IMR-90 (cell line): Measurements from ENCODE around the gene FAM76B. TPM values are rescaled to one million over a fixed set of nuclear protein-coding genes. Genes with fewer than 3 reads are reported as not detected.

ENCODE experiments used
- ATAC-seq: fragments of 200-7000 bp; cut with Tn5 transposase; 2 replicates; pipeline ENCODE4 v1.9.1; 2020; ENCODE audit warnings: low read depth, mild to moderate bottlenecking, moderate library complexity
- BruUV-seq: library from RNA; stranded (reverse); fragments of 400-500 nt; replicated peaks from 2 replicates; lab custom pipeline; 2021; lab: Mats Ljungman, UMichigan
- CTCF ChIA-PET: fragments of 300-600 bp; formaldehyde crosslinking; extraction: SDS; loops from one replicate; lab custom pipeline; 2021; ENCODE audit warnings: antibody characterized with exemption; lab: Yijun Ruan, JAX
- POLR2A ChIA-PET: fragments of 300-600 bp; sonication (Branson Sonifier 250); formaldehyde crosslinking; loops from one replicate; lab custom pipeline; 2022; ENCODE audit warnings: antibody characterized with exemption; ENCODE audit not compliant: unreplicated experiment; lab: Charles Lee
- DNase-seq: peaks from one replicate; pipeline ENCODE4 v3.0.0; 2013
- H2AFZ ChIP-seq: replicated peaks from 2 replicates; pipeline ENCODE3; 2013; ENCODE audit warnings: low read length, mild to moderate bottlenecking; ENCODE audit not compliant: poor library complexity
- H2AK5ac ChIP-seq: 2 replicates; pipeline ENCODE4 v1.6.1; 2013; ENCODE audit warnings: low read depth, low read length, inconsistent platforms
- H2AK9ac ChIP-seq: replicated peaks from 2 replicates; pipeline ENCODE3; 2013; ENCODE audit warnings: mild to moderate bottlenecking, low read depth, low read length, moderate library complexity; ENCODE audit not compliant: poor library complexity
- H2BK120ac ChIP-seq: 2 replicates; pipeline ENCODE4 v1.6.1; 2013; ENCODE audit warnings: low read depth, low read length, inconsistent platforms
- H2BK15ac ChIP-seq: 3 replicates; pipeline ENCODE4 v1.6.1; 2013; ENCODE audit warnings: low read depth, low read length, inconsistent platforms
- H2BK20ac ChIP-seq: 2 replicates; pipeline ENCODE4 v1.6.1; 2013; ENCODE audit warnings: low read depth, mild to moderate bottlenecking, inconsistent platforms, low read length, moderate library complexity
- H2BK5ac ChIP-seq: 2 replicates; pipeline ENCODE4 v1.6.1; 2013; ENCODE audit warnings: mild to moderate bottlenecking, low read depth, low read length, inconsistent platforms; ENCODE audit not compliant: poor library complexity, severe bottlenecking
- H3K14ac ChIP-seq: replicated peaks from 2 replicates; pipeline ENCODE4 v1.6.1; 2013; ENCODE audit warnings: low read depth, low read length, inconsistent platforms
- H3K18ac ChIP-seq: 2 replicates; pipeline ENCODE4 v1.6.1; 2013; ENCODE audit warnings: low read depth, low read length, control low read depth
- H3K23ac ChIP-seq: 2 replicates; pipeline ENCODE4 v1.6.1; 2013; ENCODE audit warnings: low read depth, low read length, inconsistent platforms
- H3K27ac ChIP-seq: 2 replicates; pipeline ENCODE4 v1.5.1; 2013; ENCODE audit warnings: mild to moderate bottlenecking, control low read depth, low read length; ENCODE audit not compliant: insufficient read depth
- H3K27me3 ChIP-seq: 2 replicates; pipeline ENCODE4 v1.6.1; 2013; ENCODE audit warnings: low read length; ENCODE audit not compliant: control insufficient read depth, insufficient read depth
- H3K36me3 ChIP-seq: 2 replicates; pipeline ENCODE4 v1.6.1; 2013; ENCODE audit warnings: low read length, mixed read lengths; ENCODE audit not compliant: control insufficient read depth, insufficient read depth
- H3K4ac ChIP-seq: 2 replicates; pipeline ENCODE4 v1.6.1; 2013; ENCODE audit warnings: low read depth, low read length, inconsistent platforms
- H3K4me1 ChIP-seq: 2 replicates; pipeline ENCODE4 v1.6.1; 2013; ENCODE audit warnings: low read length, mixed read lengths; ENCODE audit not compliant: control insufficient read depth, insufficient read depth
- H3K4me2 ChIP-seq: 2 replicates; pipeline ENCODE4 v1.6.1; 2013; ENCODE audit warnings: low read depth, mild to moderate bottlenecking, control low read depth, low read length, moderate library complexity
- H3K4me3 ChIP-seq: 2 replicates; pipeline ENCODE4 v1.5.1; 2013; ENCODE audit warnings: low read depth, mild to moderate bottlenecking, control low read depth, low read length, moderate library complexity; ENCODE audit not compliant: insufficient read depth
- H3K56ac ChIP-seq: 2 replicates; pipeline ENCODE4 v1.6.1; 2013; ENCODE audit warnings: low read length, inconsistent platforms; ENCODE audit not compliant: insufficient read depth; ENCODE audit errors: extremely low read depth
- H3K79me1 ChIP-seq, 2 experiments: 2 replicates each; pipeline ENCODE4 v1.6.1; 2013; ENCODE audit warnings: low read length in 2 of 2, inconsistent platforms in 1 of 2, low read depth in 1 of 2
- H3K9ac ChIP-seq: 2 replicates; pipeline ENCODE4 v1.6.1; 2013; ENCODE audit warnings: low read depth, low read length, control low read depth
- H3K9me1 ChIP-seq: 2 replicates; pipeline ENCODE4 v1.6.1; 2013; ENCODE audit warnings: low read length, inconsistent platforms; ENCODE audit not compliant: insufficient read depth
- H3K9me3 ChIP-seq: 2 replicates; pipeline ENCODE4 v1.6.1; 2013; ENCODE audit warnings: low read length; ENCODE audit not compliant: control insufficient read depth, insufficient read depth
- H4K20me1 ChIP-seq: 2 replicates; pipeline ENCODE4 v1.6.1; 2013; ENCODE audit warnings: low read length, inconsistent platforms; ENCODE audit not compliant: insufficient read depth
- H4K5ac ChIP-seq: 2 replicates; pipeline ENCODE4 v1.6.1; 2013; ENCODE audit warnings: mild to moderate bottlenecking, low read depth, low read length, control low read depth
- H4K8ac ChIP-seq, 2 experiments: 2 replicates each; pipeline ENCODE4 v1.6.1; 2013; ENCODE audit warnings: low read depth in 2 of 2, low read length in 2 of 2, control low read depth in 1 of 2, inconsistent platforms in 1 of 2
- H4K91ac ChIP-seq: 2 replicates; pipeline ENCODE4 v1.6.1; 2013; ENCODE audit warnings: low read depth, low read length, inconsistent platforms; ENCODE audit not compliant: insufficient read depth
- MAFK ChIP-seq: IDR thresholded peaks from 2 replicates; pipeline ENCODE4 v1.6.1; 2012; ENCODE audit warnings: low read depth, low read length, improper control_type of control experiment
- NFE2L2 ChIP-seq: fragments of 150-350 bp; IDR thresholded peaks from 2 replicates; pipeline ENCODE4 v1.6.1; 2016; ENCODE audit warnings: low read depth, mild to moderate bottlenecking, low read length
- POLR2A ChIP-seq: IDR thresholded peaks from 2 replicates; pipeline ENCODE4 v1.6.1; 2012; ENCODE audit warnings: mild to moderate bottlenecking, low read depth, low read length
- RCOR1 ChIP-seq: IDR thresholded peaks from 2 replicates; pipeline ENCODE4 v1.6.1; 2012; ENCODE audit warnings: mild to moderate bottlenecking, low read length, improper control_type of control experiment; ENCODE audit not compliant: insufficient replicate concordance
- WGBS, 2 experiments: methylation state at CpG; one replicate each; pipeline versions ENCODE4 v1.1.5 to v1.1.7; 2013; ENCODE audit warnings: missing lambda C conversion rate in 2 of 2; ENCODE audit not compliant: insufficient read length in 1 of 2; ENCODE audit errors: extremely low coverage in 2 of 2; 5-methylcytosine and 5-hydroxymethylcytosine counted together
- dilution Hi-C: fragments of 300-500 bp; cut with HindIII; formaldehyde crosslinking; loops from one replicate; pipeline ENCODE4 v1.14.3; 2018; ENCODE audit warnings: low sequenced_read_pairs; ENCODE audit not compliant: unreplicated experiment
- in situ Hi-C: fragments of 300-500 bp; cut with MboI; formaldehyde crosslinking; loops from 3 replicates; pipeline ENCODE4 v1.14.3; 2019; ENCODE audit warnings: low sequenced_read_pairs, inconsistent platforms, mixed read lengths
- intact Hi-C: fragments of 100-400 bp; cut with micrococcal nuclease; formaldehyde crosslinking; loops from 2 replicates; pipeline ENCODE4 v1.10.0; 2022
- polyA plus RNA-seq, 3 experiments: library from polyadenylated mRNA; depleted of rRNA; stranded (reverse); fragments of >200 nt; gene quantifications; 2 replicates each; pipeline ENCODE4 v1.2.3, GENCODE V29; 2012; ENCODE audit warnings: low replicate concordance in 1 of 3
- total RNA-seq: library from RNA; depleted of rRNA; stranded (reverse); fragments of >200 nt; gene quantifications from 2 replicates; pipeline ENCODE4 v1.2.3, GENCODE V29; 2012

Gene FAM76B
- total and polyA plus RNA-seq, 2 of the 4 experiments (the other 2 are of a cell fraction): 12.7 to 14.3 TPM

GRCh38 chr11:95833378-95833777 lies 43.8 kb upstream of the FAM76B start:
- Histone ChIP-seq H2BK15ac (peak overlapping the region; percentile 6; the same call in 1 of the 3 replicates), H3K4ac (0 out of 2 replicates have a peak overlapping the region, but pooled peaks have one; percentile 44), H4K91ac (no peak overlapping the region), H3K9ac (no peak overlapping the region), H3K27ac (no peak overlapping the region), H4K8ac (peak overlapping the region in 1 of 2 experiments; percentile 61; a peak in 1 of 4 replicates), H3K4me1 (peaks cover 16% of the 10 kb centered on the region), H4K5ac (no peak overlapping the region), H3K27me3 (no peaks in the 10 kb centered on the region), H2AK9ac (no peak overlapping the region), H2BK5ac (peak overlapping the region; percentile 92), H2AFZ (no peak overlapping the region), H3K9me3 (no peaks in the 10 kb centered on the region), H2AK5ac (no peak overlapping the region; the same call in 1 of the 2 replicates), H2BK120ac (peak overlapping the region; percentile 56; the same call in 1 of the 2 replicates), H3K36me3 (peaks cover 9% of the 10 kb centered on the region), H3K4me3 (no peak overlapping the region), H3K79me1 (peaks cover 2 to 7% of the 10 kb centered on the region in 2 experiments; a peak in 1 of 4 replicates), H3K14ac (no peak overlapping the region), H3K4me2 (no peak overlapping the region), H3K56ac (no peak overlapping the region), H3K9me1 (peaks cover 3% of the 10 kb centered on the region), H3K18ac (peak overlapping the region; percentile 5; the same call in 1 of the 2 replicates), H3K23ac (no peak overlapping the region), H4K20me1 (peaks cover 3% of the 10 kb centered on the region; the same call in 1 of the 2 replicates), H2BK20ac (peak overlapping the region; percentile 49; the same call in 1 of the 2 replicates)
- dilution Hi-C loops: no loop called here
- intact Hi-C loops: loop anchor here (2.0 to 5.0 kb wide), 2 partner anchors 43 to 404 kb away; partner anchors contain the start of gene CEP57
- CTCF ChIA-PET: no interaction called here
- BruUV-seq: no TSS peak
- ATAC-seq: no peak
- POLR2A ChIA-PET: no interaction called here
- TF ChIP-seq NFE2L2 (no peak), POLR2A (no peak), MAFK (no peak), RCOR1 (no peak)
- WGBS, 2 experiments: no CpG with 5 or more reads among the region's 1 CpG
- in situ Hi-C loops: no loop called here
- no peak for DNase-seq
